Transverse colon (tissue), 4 donors: ENCODE results near the gene APOE. TPM values are rescaled to one million over a fixed set of nuclear protein-coding genes. Genes with fewer than 3 reads are reported as not detected.
A peak's percentile ranks its signal among the peaks of the same experiment; 100 is the strongest.

ENCODE experiments used
- DNase-seq: peaks from one replicate; pipeline ENCODE4 v3.0.0-alpha.2; 2019
- H3K27ac ChIP-seq, 4 donors: fragments of 200-600 bp; sonication (generic); 2 replicates each; pipeline ENCODE4 v1.5.1; 2016 to 2018; ENCODE audit warnings: inconsistent platforms in 4 of 4
- H3K27me3 ChIP-seq: fragments of 200-600 bp; sonication (generic); 2 replicates; pipeline ENCODE4 v1.5.1; 2017; ENCODE audit warnings: inconsistent platforms
- H3K36me3 ChIP-seq, 4 donors: fragments of 200-600 bp; sonication (generic); 2 replicates each; pipeline ENCODE4 v1.5.1; 2017 to 2019; ENCODE audit warnings: inconsistent platforms in 4 of 4
- H3K4me1 ChIP-seq, 4 donors: fragments of 200-600 bp; sonication (generic); 2 replicates each; pipeline ENCODE4 v1.5.1; 2017 to 2020; ENCODE audit warnings: inconsistent platforms in 4 of 4
- H3K4me3 ChIP-seq, 4 donors: fragments of 200-600 bp; sonication (generic); 1 replicate in 1 of 4; 2 replicates in 3 of 4; pipeline versions ENCODE4 v1.5.1 to v1.6.1; 2017 to 2019; ENCODE audit warnings: inconsistent platforms in 4 of 4
- H3K9me3 ChIP-seq, 2 donors: fragments of 200-600 bp; sonication (generic); 2 replicates each; pipeline ENCODE4 v1.5.1; 2017 to 2019; ENCODE audit warnings: inconsistent platforms in 2 of 2
- EP300 ChIP-seq: sonication (generic); formaldehyde crosslinking; IDR thresholded peaks from one replicate; pipeline ENCODE4 v1.6.1; 2017; ENCODE audit warnings: antibody characterized with exemption, low read depth
- POLR2A ChIP-seq: fragments of 450-650 bp; IDR thresholded peaks from one replicate; pipeline ENCODE4 v1.6.1; 2016; ENCODE audit warnings: antibody characterized with exemption, mild to moderate bottlenecking, moderate library complexity
- POLR2AphosphoS5 ChIP-seq, 3 donors: sonication (generic); formaldehyde crosslinking; IDR thresholded peaks; one replicate each; pipeline ENCODE4 v1.6.1; 2016; ENCODE audit warnings: antibody characterized with exemption in 3 of 3
- WGBS, 2 donors: methylation state at CpG; one replicate each; pipeline ENCODE4 v1.1.5; 2018; ENCODE audit warnings: low coverage in 1 of 2; 5-methylcytosine and 5-hydroxymethylcytosine counted together
- in situ Hi-C, 4 donors: fragments of 200-750 bp; cut with MboI; loops; one replicate each; pipeline versions ENCODE4 v1.15.0 to v1.15.1; 2017; ENCODE audit warnings: low sequenced_read_pairs in 3 of 4, low pct_ligation_motif_present in 1 of 4, low pct_unique_long_range_greater_than_20kb in 1 of 4
- intact Hi-C: fragments of 100-400 bp; cut with DNase I; formaldehyde crosslinking; loops from one replicate; pipeline ENCODE4 v1.15.1; 2023; ENCODE audit warnings: low total_unique reads
- total RNA-seq, 4 donors: library from RNA; depleted of rRNA; stranded (reverse); fragments of >200 nt; gene quantifications; one replicate each; pipeline ENCODE4 v1.1.0, GENCODE V29; 2016
- TF ChIP-seq, protein P1 (sequence below), 5 experiments: fragments of 200-600 bp in 3 of 5; fragments of 450-650 bp in 2 of 5; sonication (generic) in 3 of 5; IDR thresholded peaks; 1 replicate in 2 of 5; 2 replicates in 3 of 5; pipeline ENCODE4 v1.5.1; 2016 to 2017; ENCODE audit warnings: antibody characterized with exemption in 5 of 5, inconsistent platforms in 3 of 5, mild to moderate bottlenecking in 2 of 5, moderate library complexity in 1 of 5

Gene APOE
- total RNA-seq, 4 donors from 2014 or later, result 72.2 to 214 (median 132) TPM

- intact Hi-C loops, result no loop called here
These were observed 50.2 kb downstream of the APOE start for GRCh38 chr19:44955505-44956439.

DNA sequence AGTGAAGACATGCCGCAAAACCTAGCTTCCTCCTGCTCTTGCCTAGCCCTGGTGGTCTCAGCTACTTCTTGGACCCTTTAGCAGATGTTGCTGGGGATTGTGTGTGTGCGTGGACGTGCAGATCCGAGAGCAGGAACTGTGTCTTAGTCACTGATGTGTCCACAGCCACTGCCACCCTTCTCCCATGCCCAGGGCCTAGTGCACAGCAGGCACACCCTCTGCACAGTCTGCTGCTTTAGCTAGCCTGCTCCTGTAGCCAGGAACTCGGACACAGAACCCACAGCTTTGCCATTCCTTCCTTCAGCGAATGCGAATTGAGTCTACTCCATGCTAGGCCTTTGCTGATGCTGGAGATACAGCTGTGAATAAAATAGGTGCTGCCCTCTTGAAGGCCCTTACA, 51.9 kb downstream of the APOE start:
- TF ChIP-seq, protein P1, sequence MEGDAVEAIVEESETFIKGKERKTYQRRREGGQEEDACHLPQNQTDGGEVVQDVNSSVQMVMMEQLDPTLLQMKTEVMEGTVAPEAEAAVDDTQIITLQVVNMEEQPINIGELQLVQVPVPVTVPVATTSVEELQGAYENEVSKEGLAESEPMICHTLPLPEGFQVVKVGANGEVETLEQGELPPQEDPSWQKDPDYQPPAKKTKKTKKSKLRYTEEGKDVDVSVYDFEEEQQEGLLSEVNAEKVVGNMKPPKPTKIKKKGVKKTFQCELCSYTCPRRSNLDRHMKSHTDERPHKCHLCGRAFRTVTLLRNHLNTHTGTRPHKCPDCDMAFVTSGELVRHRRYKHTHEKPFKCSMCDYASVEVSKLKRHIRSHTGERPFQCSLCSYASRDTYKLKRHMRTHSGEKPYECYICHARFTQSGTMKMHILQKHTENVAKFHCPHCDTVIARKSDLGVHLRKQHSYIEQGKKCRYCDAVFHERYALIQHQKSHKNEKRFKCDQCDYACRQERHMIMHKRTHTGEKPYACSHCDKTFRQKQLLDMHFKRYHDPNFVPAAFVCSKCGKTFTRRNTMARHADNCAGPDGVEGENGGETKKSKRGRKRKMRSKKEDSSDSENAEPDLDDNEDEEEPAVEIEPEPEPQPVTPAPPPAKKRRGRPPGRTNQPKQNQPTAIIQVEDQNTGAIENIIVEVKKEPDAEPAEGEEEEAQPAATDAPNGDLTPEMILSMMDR (IDR thresholded peaks at IDR 0.05), result no peak
- TF ChIP-seq EP300 (no peak), POLR2A (no peak), POLR2AphosphoS5 (IDR thresholded peaks at IDR 0.05) (no peak)
- Histone ChIP-seq H3K4me3 (no peak overlapping the region), H3K36me3 (peaks cover 0 to 12% (median 0%) of the 10 kb centered on the region in 4 donors), H3K9me3 (no peaks in the 10 kb centered on the region), H3K4me1 (peaks cover 17 to 35% (median 23%) of the 10 kb centered on the region in 4 donors), H3K27ac (no peak overlapping the region), H3K27me3 (no peaks in the 10 kb centered on the region)
- in situ Hi-C loops, result no loop called here
- 89% methylated on average over 7 of the region's 7 CpGs; no CpG with 5 or more reads in 1 of the 2 donors for WGBS, 2 donors
- intact Hi-C loops, result no loop called here
- DNase-seq, result no peak

More at GRCh38 chr19:44955505-44956439, 50.2 kb downstream of the APOE start:
- WGBS, 2 donors, result 2 to 10% methylated on average over 8 to 39 of the region's 40 CpGs
- H3K4me3 ChIP-seq, result peak overlapping the region; percentile 70 to 95 (median 88)
- H3K4me1 ChIP-seq, result peaks cover 17 to 42% (median 25%) of the 10 kb centered on the region in 4 donors
- in situ Hi-C loops, result no loop called here
- no peaks in the 10 kb centered on the region for H3K36me3 ChIP-seq
- peak overlapping the region; percentile 87 to 95 (median 93) for H3K27ac ChIP-seq
- TF ChIP-seq POLR2AphosphoS5 (IDR thresholded peaks at IDR 0.05), result no peak
- no peak for TF ChIP-seq EP300
- no peaks in the 10 kb centered on the region for H3K27me3 ChIP-seq
- H3K9me3 ChIP-seq, result no peaks in the 10 kb centered on the region
- no peak for DNase-seq

DNA sequence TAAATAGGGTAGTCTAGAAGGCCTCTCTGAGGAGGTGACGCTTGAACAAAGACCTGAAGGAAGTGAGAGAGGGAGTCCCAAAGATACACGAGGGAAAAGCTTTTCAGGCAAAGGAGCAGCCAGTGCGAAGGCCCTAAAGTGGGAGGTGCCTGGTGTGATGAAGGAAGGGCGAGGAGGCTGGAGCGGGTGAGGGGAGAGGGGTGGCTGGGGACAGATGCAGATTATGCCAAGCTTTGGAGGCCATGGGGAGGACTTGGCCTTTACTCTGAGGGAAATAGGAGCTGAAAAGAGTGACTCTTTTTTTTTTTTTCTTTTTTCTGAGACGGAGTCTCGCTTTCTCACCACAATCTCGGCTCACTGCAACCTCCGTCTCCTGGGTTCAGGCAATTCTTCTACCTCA, 52.5 kb downstream of the APOE start:
- intact Hi-C loops, result no loop called here
- no peak for DNase-seq
- TF ChIP-seq, protein P1 (IDR thresholded peaks at IDR 0.05), result no peak
- no peak for TF ChIP-seq POLR2A
- no peak for TF ChIP-seq EP300
- TF ChIP-seq POLR2AphosphoS5 (IDR thresholded peaks at IDR 0.05), result no peak
- Histone ChIP-seq H3K27me3 (no peaks in the 10 kb centered on the region), H3K4me3 (no peak overlapping the region), H3K27ac (no peak overlapping the region), H3K36me3 (peaks cover 0 to 16% (median 0%) of the 10 kb centered on the region in 4 donors), H3K4me1 (peaks cover 17 to 35% (median 23%) of the 10 kb centered on the region in 4 donors), H3K9me3 (no peaks in the 10 kb centered on the region)
- 84 to 90% methylated on average over 3 to 9 of the region's 9 CpGs for WGBS, 2 donors
- in situ Hi-C loops, result no loop called here

Other genes with a start within 250 kb of the APOE start
- gene CEACAM19, start 234.3 kb upstream of the APOE start, total RNA-seq, result 10 to 100 TPM in 2 of 4 donors, 1 to 10 TPM in 2; 3.8 to 19.1 (median 9.9) TPM
- gene CEACAM16, start 206.6 kb upstream of the APOE start, total RNA-seq, result not detected
- gene BCL3, start 157.1 kb upstream of the APOE start, total RNA-seq, result 100 to 1,000 TPM in 1 of 4 donors, 10 to 100 TPM in 3; 43.8 to 181 (median 69.5) TPM
- gene CBLC, start 127.9 kb upstream of the APOE start, total RNA-seq, result 100 to 1,000 TPM in 3 of 4 donors, 10 to 100 TPM in 1; 96.1 to 210 (median 145) TPM
- gene BCAM, start 96.7 kb upstream of the APOE start, total RNA-seq, result 10 to 100 TPM in 3 of 4 donors, 1 to 10 TPM in 1; 7.9 to 95.1 (median 23.1) TPM
- gene NECTIN2, start 59.5 kb upstream of the APOE start, total RNA-seq, result 100 to 1,000 TPM in 3 of 4 donors, 10 to 100 TPM in 1; 93.7 to 147 (median 125) TPM
- gene TOMM40, start 14.5 kb upstream of the APOE start, total RNA-seq, result 100 to 1,000 TPM in 1 of 4 donors, 10 to 100 TPM in 3; 36.0 to 101 (median 53.8) TPM
- gene APOC1, start 8.8 kb downstream of the APOE start, total RNA-seq, result 10 to 100 TPM in 3 of 4 donors, not detected in 1; 10.8 to 48.4 (median 34.8) TPM
- not detected for gene APOC4, start 36.4 kb downstream of the APOE start, total RNA-seq
- gene APOC2, start 40.3 kb downstream of the APOE start, total RNA-seq, result under 1 TPM in 1 of 4 donors, not detected in 3; 0.68 TPM
- gene CLPTM1, start 49.6 kb downstream of the APOE start, total RNA-seq, result 10 to 100 TPM; 65.3 to 94.6 (median 79.8) TPM
- 10 to 100 TPM; 11.9 to 58.4 (median 34.8) TPM for gene RELB, start 95.7 kb downstream of the APOE start, total RNA-seq
- 100 to 1,000 TPM in 2 of 4 donors, 10 to 100 TPM in 2; 82.6 to 382 (median 100) TPM for gene CLASRP, start 133.2 kb downstream of the APOE start, total RNA-seq
- 1 to 10 TPM in 3 of 4 donors, under 1 TPM in 1; 0.75 to 5.8 (median 3.5) TPM for gene ZNF296, start 170.7 kb downstream of the APOE start, total RNA-seq
- 10 to 100 TPM in 3 of 4 donors, 1 to 10 TPM in 1; 3.0 to 21.1 (median 15.9) TPM for gene GEMIN7, start 173.5 kb downstream of the APOE start, total RNA-seq
- gene PPP1R37, start 187.4 kb downstream of the APOE start, total RNA-seq, result 10 to 100 TPM; 31.1 to 92.5 (median 45.2) TPM